GM12872 (cell line): Measurements from ENCODE around the gene TOX2.

Experiments used
- CTCF ChIP-seq: IDR thresholded peaks from 3 replicates; pipeline ENCODE4 v1.5.1; 2011; ENCODE audit warnings: low read depth, mild to moderate bottlenecking, low read length, moderate library complexity; ENCODE audit not compliant: insufficient read depth

Gene TOX2

GRCh38 chr20:43955750-43956191 is 41.1 kb downstream of the TOX2 start:
- TF ChIP-seq CTCF: no peak

DNA sequence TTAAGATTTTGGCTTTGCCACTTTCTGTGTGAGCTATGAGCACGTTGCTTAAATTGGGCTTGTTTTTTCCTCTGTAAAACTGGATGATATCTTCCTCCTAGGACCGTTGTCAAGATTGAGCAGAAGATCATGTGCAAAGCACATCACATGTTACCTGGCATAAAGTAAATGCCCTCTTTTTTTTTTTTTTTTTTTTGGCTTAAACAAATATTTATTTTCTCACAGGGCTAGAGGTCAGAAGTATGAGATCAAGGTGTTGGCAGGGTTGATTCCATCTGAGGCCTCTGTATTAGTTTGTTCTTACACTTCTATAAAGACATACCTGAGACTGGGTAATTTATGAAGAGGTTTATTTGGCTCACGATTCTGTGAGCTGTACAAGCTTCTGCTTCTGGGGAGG is 42.7 kb downstream of the TOX2 start:
- no peak for TF ChIP-seq CTCF

GRCh38 chr20:43958626-43959025 is 44.0 kb downstream of the TOX2 start:
- TF ChIP-seq CTCF: no peak

- no peak for TF ChIP-seq CTCF
Observed at GRCh38 chr20:43959079-43959919, 44.6 kb downstream of the TOX2 start.

DNA sequence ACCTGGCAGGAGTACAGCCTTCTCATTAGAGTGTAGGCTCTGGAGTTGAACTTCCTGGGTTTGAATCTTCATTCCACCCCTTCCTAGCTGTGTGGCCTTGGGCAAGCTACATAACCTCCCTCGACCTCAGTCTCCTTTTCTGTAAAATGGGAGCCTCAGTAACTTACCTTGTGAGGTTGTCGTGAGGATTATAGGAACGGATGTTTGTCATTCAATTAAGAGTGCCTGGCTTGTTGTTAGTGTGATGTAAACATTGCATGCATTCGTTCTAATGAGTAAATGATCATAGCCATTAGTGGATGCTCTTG is 45.2 kb downstream of the TOX2 start:
- TF ChIP-seq CTCF: no peak

- TF ChIP-seq CTCF: no peak
Observed at GRCh38 chr20:43960231-43960630, 45.6 kb downstream of the TOX2 start.

DNA sequence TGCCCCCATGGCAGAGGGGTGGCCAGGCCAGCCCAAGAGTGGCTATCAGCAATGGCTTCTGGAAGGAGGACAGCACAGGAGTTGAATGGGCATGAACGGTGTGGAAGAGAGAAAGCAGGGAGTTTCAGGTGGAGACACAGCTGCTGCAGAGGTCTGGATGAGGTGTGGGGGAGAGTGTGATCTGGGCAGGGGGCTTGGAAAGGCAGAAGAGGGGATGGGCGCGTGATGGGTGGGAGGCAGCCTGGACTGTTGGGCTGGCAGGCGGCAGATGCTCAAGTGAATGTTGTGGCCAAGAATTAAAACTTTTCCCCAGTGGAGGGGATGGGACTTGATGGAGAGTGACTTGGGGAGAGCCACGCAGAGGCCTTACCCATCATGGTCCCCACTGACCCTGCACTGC is 46.5 kb downstream of the TOX2 start:
- no peak for TF ChIP-seq CTCF
